Measurements from ENCODE around the gene MAML2.

Gene MAML2

GRCh38 chr11:96207459-96208449 lies 135.2 kb downstream of the MAML2 start:
- DNase-seq (ENCODE audit: low read depth), result no peak

DNA sequence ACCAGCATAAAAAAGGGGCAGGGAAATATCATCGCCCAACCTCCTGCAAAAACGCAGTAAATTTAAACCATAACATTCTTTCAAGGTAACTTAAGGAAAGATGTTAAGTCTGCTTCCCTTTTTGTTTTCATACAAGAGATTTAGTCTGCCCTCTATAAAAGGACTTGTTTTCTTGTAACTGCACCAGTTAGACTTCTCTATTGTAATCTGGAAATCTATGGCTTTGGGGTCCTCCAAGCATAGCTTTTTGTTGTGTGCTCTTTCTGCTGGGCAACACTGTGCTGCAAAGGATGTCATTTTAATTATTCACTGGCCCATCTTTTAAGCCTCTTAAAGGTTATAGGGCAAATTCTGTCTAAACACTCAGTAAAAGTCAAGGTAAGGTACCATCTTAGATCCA lies 136.0 kb downstream of the MAML2 start:
- no peak for DNase-seq (ENCODE audit: low read depth)

DNA sequence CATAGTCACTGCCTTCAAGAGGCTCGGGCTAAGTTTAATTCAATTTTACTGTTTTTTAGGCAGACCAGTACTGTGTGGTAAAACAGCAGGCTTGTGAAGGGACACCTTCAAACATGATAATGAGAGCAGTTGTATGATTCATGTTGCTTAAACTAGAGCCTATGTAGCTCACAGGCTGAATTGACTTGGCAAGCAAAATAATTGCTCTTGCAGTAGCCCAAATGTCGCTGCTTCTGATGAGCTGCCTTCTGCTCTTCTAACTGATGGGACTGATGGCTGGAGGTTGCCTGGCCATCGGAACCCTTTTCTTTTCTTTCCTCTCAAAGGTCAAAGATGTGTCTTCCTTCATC lies 137.6 kb downstream of the MAML2 start:
- DNase-seq (ENCODE audit: low read depth), result no peak

GRCh38 chr11:96204721-96205459 lies 138.1 kb downstream of the MAML2 start:
- no peak for DNase-seq (ENCODE audit: low read depth)

DNA sequence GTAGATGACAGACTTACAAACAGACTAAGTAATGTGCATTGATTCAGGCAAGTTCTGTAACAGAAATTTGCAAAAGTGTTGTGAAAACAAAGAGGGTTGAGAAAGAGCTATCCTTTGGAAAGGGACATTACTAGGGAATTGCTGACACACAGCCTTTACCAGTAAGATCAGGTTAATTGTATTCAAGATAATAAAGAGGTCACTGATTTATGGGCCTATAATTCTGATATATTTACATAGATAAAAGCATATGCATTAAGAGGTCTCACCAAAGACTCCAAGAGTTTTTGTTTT lies 138.7 kb downstream of the MAML2 start:
- DNase-seq (ENCODE audit: low read depth), result no peak

DNA sequence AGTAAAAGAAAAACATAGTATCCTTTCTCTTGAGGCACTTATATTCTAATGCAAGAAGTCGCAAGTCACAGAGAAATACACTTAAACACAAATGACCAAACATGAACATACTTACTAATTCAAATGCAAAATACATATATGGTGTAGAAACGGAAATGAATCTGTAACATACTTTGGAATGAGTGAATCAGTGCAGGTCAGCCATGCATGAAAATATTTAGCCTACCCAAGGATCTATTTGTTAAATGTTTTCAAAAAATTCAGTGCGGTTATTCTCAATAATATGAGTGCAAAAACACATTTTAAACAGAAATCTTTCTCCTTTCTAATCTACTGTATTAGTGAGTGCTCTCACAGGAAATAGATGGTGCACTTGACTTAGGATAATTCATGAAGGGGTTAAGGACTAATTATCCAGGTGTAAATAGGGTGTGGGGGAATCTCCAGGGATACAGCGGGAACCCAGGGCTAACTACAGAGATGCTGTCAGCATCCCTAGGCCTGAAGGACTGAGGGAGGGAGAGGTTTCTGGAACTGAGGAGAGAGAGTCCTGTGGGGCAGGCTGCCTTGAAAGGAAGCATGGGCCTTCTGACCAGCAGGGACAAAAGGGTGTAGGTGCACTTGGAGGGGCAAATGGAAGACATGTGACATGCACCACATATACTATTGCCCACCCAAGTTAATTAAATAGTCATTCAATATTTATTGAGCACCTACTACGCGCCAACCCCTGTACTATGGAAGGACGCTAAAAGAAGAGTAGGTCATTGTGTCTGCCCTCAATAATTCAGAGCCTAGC lies 139.2 kb downstream of the MAML2 start:
- DNase-seq (ENCODE audit: low read depth), result no peak

- no peak for DNase-seq (ENCODE audit: low read depth)
Observed at GRCh38 chr11:96200243-96200642, 142.8 kb downstream of the MAML2 start.

DNA sequence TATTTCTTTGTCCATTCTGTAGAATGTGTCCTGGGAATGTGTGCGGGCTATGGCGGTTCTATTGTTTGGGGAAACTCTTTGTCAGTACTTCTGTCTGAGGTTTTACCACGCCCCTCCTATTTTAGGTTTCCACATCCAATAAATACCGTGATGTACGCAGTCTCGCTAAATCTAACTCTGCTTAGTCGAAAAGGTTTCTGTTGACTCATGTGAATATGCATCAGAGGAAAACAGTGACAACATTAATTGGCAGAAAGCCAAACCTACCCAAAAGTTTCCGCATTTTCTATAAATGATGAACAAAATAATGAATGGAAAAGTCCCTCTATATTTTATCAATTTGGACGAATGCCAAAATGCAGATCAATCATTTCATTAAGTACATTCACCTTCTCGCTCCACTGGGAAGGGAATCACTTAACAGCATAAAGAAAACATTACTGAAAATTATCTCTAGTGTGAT lies 143.4 kb downstream of the MAML2 start:
- DNase-seq (ENCODE audit: low read depth), result no peak

GRCh38 chr11:96197801-96198701 lies 144.9 kb downstream of the MAML2 start:
- DNase-seq (ENCODE audit: low read depth), result no peak

DNA sequence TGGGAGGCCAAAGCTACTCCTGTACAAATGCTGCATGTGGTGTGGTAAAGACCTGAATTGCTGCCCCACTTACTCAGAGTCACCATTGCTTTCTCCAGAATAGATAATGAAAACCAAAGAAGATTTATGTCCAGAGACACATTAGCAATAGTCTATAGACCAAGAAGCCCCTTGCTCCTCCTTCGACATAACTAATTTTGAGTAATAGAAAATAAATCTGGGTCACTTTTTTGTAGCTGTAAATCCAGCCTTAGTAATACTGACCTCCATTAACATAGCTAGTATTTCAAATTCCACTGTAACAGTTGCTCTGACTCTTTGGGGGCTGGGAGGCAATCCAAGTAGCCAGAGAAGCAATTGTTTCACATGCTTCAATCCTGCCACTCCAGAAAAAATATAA lies 145.9 kb downstream of the MAML2 start:
- no peak for DNase-seq (ENCODE audit: low read depth)

DNA sequence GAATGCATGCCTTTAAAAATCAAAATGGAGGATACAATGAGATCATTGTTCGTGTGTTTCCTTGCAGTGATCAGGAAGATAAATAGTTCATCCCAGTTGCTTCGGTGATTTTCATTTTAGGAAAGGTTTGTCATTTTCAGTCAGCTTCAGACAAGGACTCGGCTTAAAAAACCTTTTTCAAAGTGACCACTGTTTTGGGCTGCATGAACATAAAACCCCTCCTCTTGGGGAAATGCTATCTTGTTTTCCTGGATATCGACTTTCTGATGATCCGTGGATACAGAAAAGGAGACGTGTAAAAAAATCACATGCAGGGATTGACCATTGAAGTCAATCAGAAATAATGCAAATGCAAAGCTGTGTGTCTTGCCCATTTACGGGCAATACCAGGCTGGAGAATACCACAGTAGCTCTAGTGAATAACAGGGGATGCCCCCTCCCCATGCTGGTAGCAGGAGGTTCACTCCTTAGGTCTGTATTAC lies 146.8 kb downstream of the MAML2 start:
- no peak for DNase-seq (ENCODE audit: low read depth)

- DNase-seq (ENCODE audit: low read depth), result no peak
Observed at GRCh38 chr11:96195671-96196070, 147.3 kb downstream of the MAML2 start.

DNA sequence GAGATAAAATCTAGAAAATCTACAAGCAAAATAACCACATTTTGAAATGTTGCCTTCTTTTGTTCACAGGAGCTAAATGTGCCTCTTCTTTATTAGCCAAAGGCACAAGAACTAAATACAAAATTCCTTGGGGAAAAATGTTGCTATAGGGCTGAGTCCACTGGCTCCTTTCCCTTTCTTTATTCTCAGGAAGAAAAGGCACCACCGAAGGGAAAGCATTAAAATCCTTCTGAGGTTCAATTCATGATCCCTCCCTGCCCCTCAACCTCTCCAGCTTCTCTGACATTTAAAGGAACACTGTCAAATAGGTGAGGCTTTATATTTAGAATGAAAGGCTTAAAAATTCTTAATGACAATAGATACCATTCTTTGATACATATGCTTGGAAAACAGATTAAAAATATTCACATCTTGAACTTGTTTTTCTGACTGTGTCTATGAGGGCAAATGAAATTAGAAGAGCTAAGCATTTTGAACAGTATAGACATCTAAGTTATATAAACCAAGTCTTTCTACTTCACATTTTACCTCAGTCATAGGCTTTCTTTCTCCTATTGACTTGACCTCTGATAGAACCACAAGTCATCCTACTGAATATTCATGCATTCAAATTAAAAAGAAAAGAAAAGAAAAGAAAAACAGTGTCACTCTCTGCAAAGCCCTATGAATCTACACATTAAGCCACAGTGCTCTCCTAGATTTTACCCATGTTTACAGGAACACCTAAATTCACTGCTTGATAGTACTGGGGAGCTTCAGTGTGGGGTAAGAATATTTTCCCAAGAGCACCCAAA lies 148.2 kb downstream of the MAML2 start:
- DNase-seq (ENCODE audit: low read depth), result no peak

DNA sequence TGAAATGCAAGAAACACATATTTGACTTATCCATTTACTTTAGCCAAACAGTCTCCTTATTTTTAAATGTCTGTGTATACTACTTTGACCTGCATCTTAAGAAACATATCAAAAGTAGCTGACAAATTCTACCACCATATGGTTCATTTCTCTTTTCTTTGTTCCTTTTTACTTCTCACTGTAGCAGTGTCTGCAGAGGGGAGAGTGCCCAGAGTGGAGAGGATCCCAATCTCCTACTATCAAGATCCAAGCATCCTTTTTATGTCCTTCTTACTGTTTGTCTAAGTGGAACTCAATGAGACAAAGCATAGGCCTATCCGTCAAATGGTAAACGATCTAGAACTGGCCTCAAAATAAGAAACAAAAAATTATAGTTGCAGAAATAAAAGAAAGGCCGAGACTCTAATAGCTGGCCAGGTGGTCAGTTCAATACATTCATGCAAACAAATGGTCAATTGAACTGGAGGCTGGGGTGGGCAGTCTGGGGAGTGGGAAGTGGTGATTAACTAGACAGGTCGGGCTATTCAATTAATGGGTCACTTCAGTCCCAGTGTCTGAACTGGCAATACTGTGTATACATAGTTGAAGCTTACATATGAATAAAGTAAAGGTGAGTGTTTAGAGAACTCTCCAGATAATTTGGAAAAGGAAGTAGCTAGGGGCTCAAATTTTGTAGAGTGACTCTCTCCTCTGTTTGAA lies 149.1 kb downstream of the MAML2 start:
- DNase-seq (ENCODE audit: low read depth), result no peak

DNA sequence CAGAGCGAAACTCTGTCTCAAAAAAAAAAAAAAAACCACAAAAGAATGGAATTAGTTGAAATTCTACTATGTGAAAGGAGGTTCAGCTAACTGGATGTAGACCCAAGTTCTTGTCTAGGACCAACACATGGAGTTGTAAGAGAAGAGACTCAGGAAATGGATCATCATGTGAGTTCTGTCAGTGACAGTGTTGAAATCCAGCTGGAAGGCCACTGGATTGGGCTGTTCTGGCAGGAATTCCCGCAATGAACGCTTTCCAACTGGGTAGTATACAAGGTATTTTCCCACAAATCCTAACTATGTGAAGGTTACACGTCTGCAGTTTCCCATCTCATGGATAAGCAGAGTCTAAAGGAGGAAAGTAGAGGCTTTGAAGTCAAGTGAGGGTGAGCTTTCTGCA lies 151.2 kb downstream of the MAML2 start:
- no peak for DNase-seq (ENCODE audit: low read depth)

GRCh38 chr11:96189351-96189750 lies 153.6 kb downstream of the MAML2 start:
- DNase-seq (ENCODE audit: low read depth), result no peak

DNA sequence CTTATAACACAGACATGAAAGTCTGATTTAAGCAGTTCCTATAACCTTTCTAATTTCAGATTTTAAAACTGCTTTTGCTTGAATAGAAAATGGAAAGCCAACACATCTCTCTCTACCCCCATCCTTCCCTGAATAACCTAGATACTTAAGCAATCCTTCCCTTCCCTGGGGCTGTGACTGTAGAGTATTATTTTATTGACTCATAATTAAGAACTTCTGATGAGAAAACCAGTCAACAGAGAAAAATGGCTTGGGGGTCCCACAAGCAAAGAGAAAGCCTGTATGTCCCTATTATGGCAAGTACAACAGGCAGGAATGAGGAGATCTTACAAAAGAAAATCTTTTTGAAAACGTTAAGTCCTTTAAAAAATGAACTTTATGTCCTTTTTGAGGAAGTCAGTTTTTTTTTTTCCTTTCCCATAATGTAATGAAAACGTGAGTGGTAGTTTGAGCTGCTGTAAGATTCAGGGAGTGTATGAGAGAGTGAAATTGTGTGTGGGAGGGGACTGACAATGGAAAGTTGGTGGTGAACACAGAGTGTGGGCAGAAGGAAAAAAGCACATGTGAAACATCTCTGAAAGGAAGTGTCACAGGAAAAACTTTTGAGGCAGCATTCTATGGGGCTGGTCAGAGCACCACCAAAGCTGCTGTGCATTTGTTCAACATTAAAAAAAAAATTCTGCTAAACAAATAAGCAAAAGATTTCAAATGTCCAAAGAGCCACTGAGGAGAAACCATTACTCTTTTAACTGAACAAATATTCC lies 154.6 kb downstream of the MAML2 start:
- DNase-seq (ENCODE audit: low read depth), result peak; percentile 14

DNA sequence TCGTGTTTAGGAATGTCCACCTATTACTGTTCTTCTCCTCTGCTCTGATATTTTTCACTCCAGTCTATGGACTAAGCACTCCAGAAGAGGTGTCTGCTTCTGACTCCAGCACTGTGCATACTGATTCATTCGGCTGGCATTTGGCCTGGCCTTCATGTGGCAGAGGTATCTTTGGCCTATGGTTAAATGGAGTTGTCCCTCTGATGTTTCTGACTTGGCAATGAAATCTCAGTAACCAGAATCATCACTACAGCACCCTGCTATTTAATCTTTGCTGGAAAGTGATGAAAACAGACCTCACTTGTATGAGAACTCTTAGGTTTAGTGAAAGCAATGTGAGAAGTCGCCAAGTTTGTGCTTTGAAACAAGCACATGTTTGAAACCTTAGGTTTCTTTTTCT lies 155.2 kb downstream of the MAML2 start:
- no peak for DNase-seq (ENCODE audit: low read depth)

GRCh38 chr11:96186806-96187205 lies 156.2 kb downstream of the MAML2 start:
- no peak for DNase-seq (ENCODE audit: low read depth)

All from stimulated activated CD8-positive, alpha-beta memory T cell treated with anti-CD3 and anti-CD28 coated beads, Interleukin-4, amount 100 ng/mL, for 24 hours (primary cell).